DMS114 treated with DMSO at 0.1 percent for 48 hours (cell line): ENCODE measurements around the gene TUSC2.

Source experiments
- DNase-seq: peaks from one replicate; lab custom pipeline; 2025; ENCODE audit not compliant: unreplicated experiment; lab: John Stamatoyannopoulos, UW

TUSC2 gene

GRCh38 chr3:50354850-50355249 lies 26.8 kb upstream of the TUSC2 start:
- no peak for DNase-seq

- no peak for DNase-seq
Observed at GRCh38 chr3:50354186-50354764, 26.3 kb upstream of the TUSC2 start.

DNA sequence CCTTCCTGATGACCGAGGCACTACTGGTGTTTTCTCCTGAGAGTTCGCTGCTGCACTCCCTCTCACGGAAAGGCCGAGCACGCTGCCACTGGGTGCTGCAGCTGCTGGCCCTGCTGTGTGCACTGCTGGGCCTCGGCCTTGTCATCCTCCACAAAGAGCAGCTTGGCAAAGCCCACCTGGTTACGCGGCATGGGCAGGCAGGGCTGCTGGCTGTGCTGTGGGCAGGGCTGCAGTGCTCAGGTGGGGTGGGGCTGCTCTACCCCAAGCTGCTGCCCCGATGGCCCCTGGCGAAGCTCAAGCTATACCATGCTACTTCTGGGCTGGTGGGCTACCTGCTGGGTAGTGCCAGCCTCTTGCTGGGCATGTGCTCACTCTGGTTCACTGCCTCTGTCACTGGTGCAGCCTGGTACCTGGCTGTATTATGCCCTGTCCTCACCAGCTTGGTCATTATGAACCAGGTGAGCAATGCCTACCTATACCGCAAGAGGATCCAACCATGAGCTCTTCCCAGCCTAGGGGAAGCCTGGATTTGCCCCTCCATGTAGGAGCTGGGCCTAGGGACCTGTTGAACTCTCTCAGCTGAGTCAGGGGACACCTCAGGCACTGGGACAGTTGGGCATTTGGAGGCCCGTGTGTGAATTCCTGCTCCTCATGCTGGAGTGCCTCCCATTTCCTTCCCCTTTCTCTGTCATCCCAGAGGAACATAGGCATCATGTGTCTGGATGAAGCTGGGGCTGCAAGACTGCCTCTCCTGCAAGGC lies 25.4 kb upstream of the TUSC2 start:
- DNase-seq, result no peak

- DNase-seq, result peak; percentile 12
Observed at GRCh38 chr3:50352781-50353180, 24.8 kb upstream of the TUSC2 start.

GRCh38 chr3:50351323-50351697 lies 23.3 kb upstream of the TUSC2 start:
- no peak for DNase-seq

DNA sequence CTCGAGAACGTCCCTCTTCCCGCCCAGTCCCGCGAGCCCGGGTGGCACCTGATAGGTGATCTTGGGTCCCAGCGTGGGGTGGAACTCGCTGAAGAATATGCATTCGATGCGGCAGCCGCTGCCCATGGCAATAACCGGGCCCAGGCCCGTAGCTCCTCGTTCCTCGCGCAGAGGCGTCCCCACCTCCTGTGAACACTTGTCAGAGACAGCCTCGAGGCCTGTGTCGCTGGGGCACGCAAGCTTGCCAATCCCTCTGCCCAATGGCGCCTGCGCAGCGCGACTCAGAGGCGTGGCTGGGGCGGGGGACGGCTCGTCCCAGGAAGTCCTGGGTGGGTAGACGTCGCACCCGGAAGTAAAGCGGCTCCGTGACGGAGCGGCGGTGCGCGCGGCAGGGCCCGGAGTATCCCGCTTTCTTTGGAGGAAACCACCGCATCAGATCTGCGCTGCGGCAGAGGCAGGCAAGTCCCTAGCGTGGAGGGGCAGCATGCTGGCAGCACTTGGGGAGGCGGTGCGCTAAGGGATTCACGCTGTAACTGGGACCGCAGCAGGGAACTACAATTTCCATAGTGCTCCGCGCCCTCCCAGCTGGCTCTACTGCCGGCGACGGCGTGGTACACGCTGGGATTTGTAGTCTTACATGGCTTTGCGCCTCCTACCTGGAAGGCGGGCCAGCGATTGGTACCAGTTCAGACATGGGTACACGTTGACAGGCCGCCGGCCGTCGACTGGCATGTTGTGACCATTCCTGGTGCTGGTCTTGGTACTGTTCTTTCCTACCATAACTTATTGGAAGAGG lies 22.7 kb upstream of the TUSC2 start, which contains the start of the genes CYB561D2 and NPRL2:
CYB561D2 (plus strand) TSS at position 336 of the 796 bp plus-strand sequence. CDS start 572 bp downstream, outside the sequence.
NPRL2 (minus strand) TSS at position 249 of the 796 bp plus-strand sequence; CDS start at position 126, 123 bp downstream.
- peak; percentile 87 for DNase-seq

GRCh38 chr3:50350213-50350526 lies 22.1 kb upstream of the TUSC2 start:
- no peak for DNase-seq

DNA sequence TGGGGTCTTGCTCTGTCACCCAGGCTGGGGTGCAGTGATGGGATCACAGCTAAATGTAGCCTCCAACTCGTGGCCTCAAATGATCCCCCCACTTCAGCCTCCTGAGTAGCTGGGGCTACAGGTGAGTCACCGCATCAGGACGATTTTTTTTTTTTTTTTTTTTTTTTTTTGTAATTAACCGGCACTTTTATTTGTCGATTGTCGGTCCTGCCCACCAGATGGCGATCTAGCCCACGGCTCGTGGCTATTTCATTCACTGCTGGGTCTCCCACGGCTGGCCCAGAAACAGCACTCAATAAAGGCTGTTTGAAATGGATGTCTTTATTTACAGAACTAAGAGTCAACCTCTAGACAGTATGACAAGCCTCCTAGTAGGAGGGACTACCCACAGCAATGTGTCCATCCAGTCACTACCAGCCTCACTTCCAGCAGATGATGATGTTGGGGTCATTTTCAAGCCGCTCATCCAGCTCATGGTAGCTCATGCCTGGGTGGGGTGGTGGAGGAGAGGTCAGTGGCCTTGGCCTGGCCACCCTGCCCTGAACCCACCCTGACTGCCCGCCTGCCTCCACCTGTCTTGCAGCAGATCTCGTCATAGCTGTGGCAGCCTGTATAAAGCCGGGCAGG lies 19.3 kb upstream of the TUSC2 start:
- no peak for DNase-seq

DNA sequence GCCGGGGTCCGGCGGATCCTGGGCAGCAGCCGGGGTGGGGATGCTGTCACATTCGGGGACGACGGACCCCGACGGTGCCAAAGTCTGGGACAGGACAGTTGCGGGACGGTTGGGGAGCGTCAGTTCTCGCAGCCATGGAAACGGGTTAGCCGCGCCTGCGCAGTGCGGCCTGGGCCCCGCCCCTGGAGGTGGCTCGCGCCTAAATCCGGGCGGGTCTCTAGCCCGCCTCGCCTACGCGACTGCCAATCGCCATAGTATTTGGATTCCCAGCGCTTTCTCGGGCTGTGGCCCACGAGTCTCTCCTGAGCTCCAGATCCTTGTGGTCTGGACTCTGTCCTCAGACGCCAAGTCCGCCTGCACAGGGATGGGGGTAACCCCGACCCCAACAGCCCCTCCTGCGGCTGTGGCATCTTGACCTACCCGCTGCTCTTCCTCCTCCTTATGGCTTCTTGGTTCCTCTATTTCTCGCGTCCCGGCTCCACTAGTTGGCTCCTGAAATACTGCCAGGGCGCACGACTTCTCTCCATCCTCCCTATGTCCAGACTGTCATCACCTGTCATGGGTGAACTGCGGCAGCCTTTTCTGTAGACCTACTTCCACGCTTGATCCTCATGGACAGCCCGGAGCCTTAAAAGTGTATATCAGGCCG lies 17.7 kb upstream of the TUSC2 start, which contains the start of gene ZMYND10:
ZMYND10 (minus strand) TSS at position 147 of the 649 bp plus-strand sequence. CDS start 153 bp downstream, outside the sequence.
- DNase-seq, result peak; percentile 52

GRCh38 chr3:50345008-50345407 lies 17.0 kb upstream of the TUSC2 start:
- no peak for DNase-seq

- DNase-seq, result no peak
Observed at GRCh38 chr3:50342813-50343633, 15.0 kb upstream of the TUSC2 start.

DNA sequence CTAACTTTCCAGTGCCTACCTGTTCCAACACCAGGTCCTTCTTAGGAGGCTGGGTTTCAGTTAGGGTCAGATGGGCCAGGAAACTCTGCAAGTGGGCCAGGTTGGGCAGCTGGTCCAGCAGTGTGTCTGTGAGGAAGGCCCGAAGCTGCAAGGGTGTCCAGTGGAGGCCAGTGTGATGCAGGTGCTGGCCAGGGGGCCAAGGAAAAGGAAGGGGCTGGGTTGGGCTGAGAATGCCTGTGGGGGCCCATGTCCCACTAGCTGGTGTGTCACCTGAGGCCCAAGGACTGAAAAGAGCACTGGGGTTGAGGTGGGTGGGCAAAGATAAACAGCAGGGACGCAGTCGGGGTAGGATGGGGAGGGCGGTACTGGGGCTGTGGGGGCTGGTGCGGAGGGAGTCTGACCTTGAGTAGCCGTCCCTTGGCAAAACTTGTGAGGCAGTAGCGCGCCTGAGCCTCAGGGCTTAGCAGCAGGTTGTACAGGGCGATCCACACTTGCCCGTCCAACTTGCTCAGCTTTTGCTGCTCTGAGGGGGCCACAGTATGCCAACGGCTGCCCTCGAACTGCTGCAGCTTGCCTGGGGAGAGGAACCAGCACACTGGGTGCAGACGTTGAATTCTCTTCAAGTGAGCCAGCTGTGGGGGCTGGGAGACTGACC lies 14.1 kb upstream of the TUSC2 start:
- no peak for DNase-seq

DNA sequence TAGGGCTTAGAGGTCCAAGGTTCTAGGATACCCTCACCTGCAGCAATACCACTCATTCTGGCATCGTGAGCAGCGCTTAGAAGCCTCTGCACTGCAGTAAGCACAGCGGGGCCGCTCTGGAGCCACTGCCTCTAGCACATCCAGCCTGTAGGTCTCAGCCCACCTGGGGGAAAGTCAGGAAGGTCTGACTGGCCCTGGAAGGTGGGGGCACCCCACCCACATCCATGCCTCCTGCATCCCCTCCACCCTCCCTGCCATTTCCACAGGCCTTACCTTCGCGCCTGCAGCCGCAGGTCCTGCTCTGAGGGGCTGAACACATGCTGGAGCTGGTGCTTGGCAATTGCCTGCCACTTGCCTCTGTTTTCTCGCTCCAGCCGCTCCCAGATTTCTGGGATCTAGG lies 13.5 kb upstream of the TUSC2 start:
- no peak for DNase-seq

DNA sequence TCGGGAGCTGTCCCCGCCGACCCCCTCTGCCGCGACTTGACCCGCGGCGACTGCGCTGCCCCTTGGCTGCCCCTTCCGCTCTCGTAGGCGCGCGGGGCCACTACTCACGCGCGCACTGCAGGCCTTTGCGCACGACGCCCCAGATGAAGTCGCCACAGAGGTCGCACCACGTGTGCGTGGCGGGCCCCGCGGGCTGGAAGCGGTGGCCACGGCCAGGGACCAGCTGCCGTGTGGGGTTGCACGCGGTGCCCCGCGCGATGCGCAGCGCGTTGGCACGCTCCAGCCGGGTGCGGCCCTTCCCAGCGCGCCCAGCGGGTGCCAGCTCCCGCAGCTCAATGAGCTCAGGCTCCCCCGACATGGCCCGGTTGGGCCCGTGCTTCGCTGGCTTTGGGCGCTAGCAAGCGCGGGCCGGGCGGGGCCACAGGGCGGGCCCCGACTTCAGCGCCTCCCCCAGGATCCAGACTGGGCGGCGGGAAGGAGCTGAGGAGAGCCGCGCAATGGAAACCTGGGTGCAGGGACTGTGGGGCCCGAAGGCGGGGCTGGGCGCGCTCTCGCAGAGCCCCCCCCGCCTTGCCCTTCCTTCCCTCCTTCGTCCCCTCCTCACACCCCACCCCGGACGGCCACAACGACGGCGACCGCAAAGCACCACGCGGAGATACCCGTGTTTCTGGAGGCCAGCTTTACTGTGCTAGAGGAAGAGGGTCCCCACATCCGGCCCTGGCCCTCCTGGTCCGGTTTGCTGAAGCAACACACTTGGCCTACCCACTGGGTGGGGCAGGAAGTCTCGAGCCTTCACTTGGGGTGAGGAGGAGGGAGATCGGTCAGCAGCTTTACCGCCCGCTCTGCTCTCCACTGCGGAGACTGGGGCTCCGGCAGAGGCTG lies 12.7 kb upstream of the TUSC2 start, which contains the start of gene RASSF1:
RASSF1 (minus strand) TSS at position 389 of the 882 bp plus-strand sequence; CDS start at position 358, 31 bp downstream.
- no peak for DNase-seq

GRCh38 chr3:50340147-50340447 lies 12.1 kb upstream of the TUSC2 start:
- no peak for DNase-seq

DNA sequence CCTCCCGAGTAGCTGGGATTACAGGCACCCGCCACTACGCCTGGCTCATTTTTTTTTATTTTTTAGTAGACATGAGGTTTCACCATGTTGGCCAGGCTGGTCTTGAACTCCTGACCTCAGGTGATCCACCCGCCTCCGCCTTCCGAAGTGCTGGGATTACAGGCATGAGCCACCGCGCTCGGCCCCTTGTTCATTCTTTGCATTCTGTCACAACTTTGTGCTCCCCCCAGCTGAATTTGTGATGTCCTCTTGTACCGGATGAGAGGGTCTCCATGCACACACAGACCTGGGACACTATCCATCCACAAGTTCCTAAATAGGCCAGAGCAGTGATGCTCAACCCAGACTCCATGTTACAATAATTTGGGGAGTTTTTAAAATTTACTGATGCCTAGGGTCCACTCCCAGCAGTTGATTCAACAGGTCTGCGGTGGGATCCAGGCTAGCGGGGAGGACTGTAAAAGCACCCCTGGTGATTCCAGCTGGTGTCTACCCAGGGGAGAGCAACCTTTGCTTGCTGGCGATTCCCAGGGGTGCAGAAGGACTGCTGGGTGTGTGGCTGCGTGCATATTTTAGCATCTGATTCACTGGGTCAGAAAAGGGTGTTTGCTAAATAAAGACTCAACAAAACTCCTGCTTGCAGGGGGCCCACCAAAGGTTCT lies 11.6 kb upstream of the TUSC2 start:
- DNase-seq, result no peak

DNA sequence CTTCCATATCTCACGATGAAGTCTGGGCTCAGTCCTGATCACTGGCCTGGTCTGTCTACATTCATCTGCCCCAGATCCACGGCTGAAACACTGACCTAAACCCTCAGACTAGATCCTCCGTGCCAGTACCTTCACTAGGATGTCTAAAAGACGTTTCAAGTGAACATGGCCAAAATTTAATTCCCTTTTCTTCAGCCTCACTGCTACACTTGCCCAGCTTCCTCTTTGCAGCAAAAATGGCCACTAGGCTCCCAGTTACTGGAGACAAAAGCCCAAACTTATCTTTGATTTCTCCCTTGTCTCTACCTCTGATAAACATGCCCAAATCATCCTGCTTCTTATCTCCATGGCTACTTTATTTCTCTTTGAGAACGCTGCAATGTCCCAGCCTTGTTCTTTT lies 10.9 kb upstream of the TUSC2 start:
- DNase-seq, result no peak
